ENCODE results near the gene CACYBP. TPM values are rescaled to one million over a fixed set of nuclear protein-coding genes. Genes with fewer than 3 reads are reported as not detected.

Gene CACYBP
- total RNA-seq, 1 experiment from 2014 or later: 220 TPM

- Histone ChIP-seq H3K27me3 (ENCODE audit: control insufficient read depth, insufficient read depth, low read length) (no peaks in the 10 kb centered on the region), H3K36me3 (replicated peaks; ENCODE audit: control insufficient read depth, insufficient read depth, low read length) (peaks cover 13% of the 10 kb centered on the region), H3K4me3 (ENCODE audit: insufficient read depth, low read depth, low read length) (no peak overlapping the region)
- DNase-seq: no peak
Observed at GRCh38 chr1:174990382-174990999, 9.3 kb upstream of the CACYBP start.

- peaks cover 13% of the 10 kb centered on the region for H3K36me3 ChIP-seq (replicated peaks; ENCODE audit: control insufficient read depth, insufficient read depth, low read length)
- H3K4me3 ChIP-seq (ENCODE audit: insufficient read depth, low read depth, low read length): no peak overlapping the region
- DNase-seq: no peak
- no peaks in the 10 kb centered on the region for H3K27me3 ChIP-seq (ENCODE audit: control insufficient read depth, insufficient read depth, low read length)
Observed at GRCh38 chr1:174991473-174991872, 8.3 kb upstream of the CACYBP start.

- Histone ChIP-seq H3K27me3 (ENCODE audit: control insufficient read depth, insufficient read depth, low read length) (no peaks in the 10 kb centered on the region), H3K36me3 (replicated peaks; ENCODE audit: control insufficient read depth, insufficient read depth, low read length) (peaks cover 2% of the 10 kb centered on the region), H3K4me3 (ENCODE audit: insufficient read depth, low read depth, low read length) (no peak overlapping the region)
- DNase-seq: no peak
Observed at GRCh38 chr1:174995121-174995520, 4.6 kb upstream of the CACYBP start.

- H3K27me3 ChIP-seq (ENCODE audit: control insufficient read depth, insufficient read depth, low read length): no peaks in the 10 kb centered on the region
- H3K4me3 ChIP-seq (ENCODE audit: insufficient read depth, low read depth, low read length): no peak overlapping the region
- no peak for DNase-seq
- no peaks in the 10 kb centered on the region; the same call in none of the 2 replicates for H3K36me3 ChIP-seq (replicated peaks; ENCODE audit: control insufficient read depth, insufficient read depth, low read length)
Observed at GRCh38 chr1:174995916-174996315, 3.8 kb upstream of the CACYBP start.

- no peaks in the 10 kb centered on the region for H3K27me3 ChIP-seq (ENCODE audit: control insufficient read depth, insufficient read depth, low read length)
- no peak overlapping the region for H3K4me3 ChIP-seq (ENCODE audit: insufficient read depth, low read depth, low read length)
- no peak for DNase-seq
- no peaks in the 10 kb centered on the region; the same call in 1 of the 2 replicates for H3K36me3 ChIP-seq (replicated peaks; ENCODE audit: control insufficient read depth, insufficient read depth, low read length)
Observed at GRCh38 chr1:174996476-174996875, 3.3 kb upstream of the CACYBP start.

- H3K36me3 ChIP-seq (replicated peaks; ENCODE audit: control insufficient read depth, insufficient read depth, low read length): no peaks in the 10 kb centered on the region; the same call in 1 of the 2 replicates
- DNase-seq: no peak
- H3K4me3 ChIP-seq (ENCODE audit: insufficient read depth, low read depth, low read length): no peak overlapping the region
- H3K27me3 ChIP-seq (ENCODE audit: control insufficient read depth, insufficient read depth, low read length): no peaks in the 10 kb centered on the region
Observed at GRCh38 chr1:174997041-174997440, 2.7 kb upstream of the CACYBP start.

- peak; percentile 56 for DNase-seq
- H3K36me3 ChIP-seq (replicated peaks; ENCODE audit: control insufficient read depth, insufficient read depth, low read length): no peaks in the 10 kb centered on the region
Observed at GRCh38 chr1:174998569-174999215, 1.1 kb upstream of the CACYBP start.

GRCh38 chr1:174999216-174999935, 371 bp upstream of the CACYBP start:
- H3K4me3 ChIP-seq (ENCODE audit: insufficient read depth, low read depth, low read length): peak overlapping the region; percentile 99
- no peaks in the 10 kb centered on the region for H3K27me3 ChIP-seq (ENCODE audit: control insufficient read depth, insufficient read depth, low read length)
- peak; percentile 94 for DNase-seq
- no peaks in the 10 kb centered on the region for H3K36me3 ChIP-seq (replicated peaks; ENCODE audit: control insufficient read depth, insufficient read depth, low read length)

More at GRCh38 chr1:174998569-174999215, 1.1 kb upstream of the CACYBP start:
- Histone ChIP-seq H3K4me3 (ENCODE audit: insufficient read depth, low read depth, low read length) (peak overlapping the region; percentile 99), H3K27me3 (ENCODE audit: control insufficient read depth, insufficient read depth, low read length) (no peaks in the 10 kb centered on the region)

- no peaks in the 10 kb centered on the region for H3K27me3 ChIP-seq (ENCODE audit: control insufficient read depth, insufficient read depth, low read length)
- H3K4me3 ChIP-seq (ENCODE audit: insufficient read depth, low read depth, low read length): peak overlapping the region; percentile 99
- no peak for DNase-seq
- peaks cover 4% of the 10 kb centered on the region; the same call in 1 of the 2 replicates for H3K36me3 ChIP-seq (replicated peaks; ENCODE audit: control insufficient read depth, insufficient read depth, low read length)
Observed at GRCh38 chr1:175000697-175001187, 995 bp downstream of the CACYBP start.

- peaks cover 13% of the 10 kb centered on the region for H3K36me3 ChIP-seq (replicated peaks; ENCODE audit: control insufficient read depth, insufficient read depth, low read length)
- no peaks in the 10 kb centered on the region for H3K27me3 ChIP-seq (ENCODE audit: control insufficient read depth, insufficient read depth, low read length)
- no peak for DNase-seq
- H3K4me3 ChIP-seq (ENCODE audit: insufficient read depth, low read depth, low read length): no peak overlapping the region
Observed at GRCh38 chr1:175002910-175003517, 3.3 kb downstream of the CACYBP start.

- H3K4me3 ChIP-seq (ENCODE audit: insufficient read depth, low read depth, low read length): no peak overlapping the region
- DNase-seq: no peak
- no peaks in the 10 kb centered on the region for H3K27me3 ChIP-seq (ENCODE audit: control insufficient read depth, insufficient read depth, low read length)
- peaks cover 16% of the 10 kb centered on the region for H3K36me3 ChIP-seq (replicated peaks; ENCODE audit: control insufficient read depth, insufficient read depth, low read length)
Observed at GRCh38 chr1:175003521-175003920, 3.8 kb downstream of the CACYBP start.

- Histone ChIP-seq H3K36me3 (replicated peaks; ENCODE audit: control insufficient read depth, insufficient read depth, low read length) (peaks cover 16% of the 10 kb centered on the region), H3K4me3 (ENCODE audit: insufficient read depth, low read depth, low read length) (no peak overlapping the region), H3K27me3 (ENCODE audit: control insufficient read depth, insufficient read depth, low read length) (no peaks in the 10 kb centered on the region)
- DNase-seq: no peak
Observed at GRCh38 chr1:175005085-175005783, 5.5 kb downstream of the CACYBP start.

- DNase-seq: no peak
- no peak overlapping the region for H3K4me3 ChIP-seq (ENCODE audit: insufficient read depth, low read depth, low read length)
- H3K27me3 ChIP-seq (ENCODE audit: control insufficient read depth, insufficient read depth, low read length): no peaks in the 10 kb centered on the region
- H3K36me3 ChIP-seq (replicated peaks; ENCODE audit: control insufficient read depth, insufficient read depth, low read length): peaks cover 29% of the 10 kb centered on the region
Observed at GRCh38 chr1:175009532-175009931, 9.8 kb downstream of the CACYBP start.

- DNase-seq: no peak
- no peak overlapping the region for H3K4me3 ChIP-seq (ENCODE audit: insufficient read depth, low read depth, low read length)
- peaks cover 18% of the 10 kb centered on the region for H3K36me3 ChIP-seq (replicated peaks; ENCODE audit: control insufficient read depth, insufficient read depth, low read length)
- H3K27me3 ChIP-seq (ENCODE audit: control insufficient read depth, insufficient read depth, low read length): no peaks in the 10 kb centered on the region
Observed at GRCh38 chr1:175013445-175013844, 13.7 kb downstream of the CACYBP start.
